Stimulated activated CD8-positive, alpha-beta memory T cell treated with anti-CD3 and anti-CD28 coated beads, Interleukin-15, amount 100 ng/mL, for 24 hours (primary cell): ENCODE data around the gene SYT10.
"Not testable (repeated sequence)": the region's sequence is repeated elsewhere in the genome, so short reads cannot be mapped to it uniquely, and the experiment has no call there.

Experiments
- DNase-seq: peaks from one replicate; pipeline ENCODE4 v3.0.0-alpha.2; 2020; ENCODE audit warnings: low read depth

Gene SYT10

DNA sequence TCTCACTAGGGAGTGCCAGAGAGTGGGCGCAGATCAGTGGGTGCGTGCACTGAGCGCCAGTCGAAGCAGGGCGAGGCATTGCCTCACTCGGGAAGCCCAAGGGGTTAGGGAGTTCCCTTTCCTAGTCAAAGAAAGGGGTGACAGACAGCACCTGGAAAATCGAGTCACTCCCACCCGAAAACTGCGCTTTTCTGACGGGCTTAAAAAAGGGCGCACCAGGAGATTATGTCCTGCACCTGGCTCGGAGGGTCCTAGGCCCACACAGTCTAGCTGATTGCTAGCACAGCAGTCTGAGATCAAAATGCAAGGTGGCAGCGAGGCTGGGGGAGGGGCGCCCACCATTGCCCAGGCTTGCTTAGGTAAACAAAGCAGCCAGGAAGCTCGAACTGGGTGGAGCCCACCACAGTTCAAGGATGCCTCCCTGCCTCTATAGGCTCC is 107.6 kb downstream of the SYT10 start:
- DNase-seq, result not testable (repeated sequence)

DNA sequence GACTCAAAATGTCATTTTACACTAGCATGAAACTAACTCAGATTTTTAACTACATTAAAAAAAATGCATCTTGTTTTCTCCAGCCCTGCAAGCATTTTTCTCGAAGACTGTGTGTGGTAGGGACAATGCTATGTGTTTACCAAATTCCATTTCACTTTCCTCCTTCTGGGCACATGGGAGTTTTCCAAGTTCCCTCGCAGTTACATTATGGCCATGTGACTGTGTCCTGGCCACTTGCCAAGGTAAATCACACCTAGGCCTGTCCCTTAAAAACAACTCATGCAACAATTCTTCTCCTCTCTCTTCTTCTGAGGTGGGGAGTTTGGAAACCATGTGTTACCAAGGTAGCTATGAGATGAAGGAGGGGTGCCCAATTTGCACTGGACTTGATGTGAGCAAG is 108.7 kb downstream of the SYT10 start:
- DNase-seq, result no peak
